GM08714 (cell line): ENCODE data around the gene CPT1C.

ENCODE experiments used
- H3K4me3 ChIP-seq: fragments of 200-500 bp; sonication (Bioruptor generic); 2 replicates; pipeline ENCODE4 v1.5.1; 2014; ENCODE audit warnings: mild to moderate bottlenecking, low read length, inconsistent platforms
- ZNF274 ChIP-seq: IDR thresholded peaks from 2 replicates; pipeline ENCODE4 v1.6.1; 2012; ENCODE audit warnings: mild to moderate bottlenecking, low read depth, low read length

Gene CPT1C

DNA sequence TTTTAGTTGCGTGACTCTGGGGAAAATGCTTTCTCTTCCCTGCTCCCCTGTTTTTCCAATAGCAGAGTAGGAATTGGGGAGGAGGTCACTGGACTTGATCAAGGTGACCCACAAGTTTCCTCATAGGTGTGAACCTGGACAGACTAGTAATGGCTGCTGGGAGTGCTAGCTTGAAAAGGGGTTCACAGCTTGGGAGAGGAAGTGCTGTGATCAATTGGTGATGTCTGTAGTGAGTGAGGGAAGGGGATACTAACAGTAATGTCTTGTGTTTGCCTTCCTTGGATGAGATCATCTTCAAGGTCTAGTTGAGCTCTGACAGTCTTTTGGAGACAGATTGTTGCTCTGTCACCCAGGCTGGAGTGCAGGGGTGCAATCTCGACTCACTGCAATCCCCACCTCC, 23.4 kb upstream of the CPT1C start:
- no peak for TF ChIP-seq ZNF274
- H3K4me3 ChIP-seq, result no peak overlapping the region

DNA sequence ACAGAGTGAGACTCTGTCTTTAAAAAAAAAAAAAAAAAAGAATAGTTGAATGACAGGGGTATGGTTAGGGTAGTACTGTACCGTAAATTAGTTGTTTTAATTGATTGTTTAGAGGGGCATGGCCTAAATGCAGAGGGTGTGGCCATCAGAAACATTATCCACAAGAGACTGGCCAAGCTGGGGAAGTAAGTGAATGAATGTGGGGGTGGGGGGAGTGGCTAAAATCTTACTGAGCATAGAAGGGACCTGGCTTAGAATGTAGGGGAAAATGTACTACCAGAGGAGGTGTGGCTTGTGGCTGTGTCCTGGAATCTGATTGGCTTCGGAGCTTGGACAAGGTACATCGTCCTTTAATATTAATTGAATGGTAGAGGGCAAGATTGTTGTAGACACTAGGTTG, 21.4 kb upstream of the CPT1C start:
- H3K4me3 ChIP-seq, result no peak overlapping the region
- no peak for TF ChIP-seq ZNF274

DNA sequence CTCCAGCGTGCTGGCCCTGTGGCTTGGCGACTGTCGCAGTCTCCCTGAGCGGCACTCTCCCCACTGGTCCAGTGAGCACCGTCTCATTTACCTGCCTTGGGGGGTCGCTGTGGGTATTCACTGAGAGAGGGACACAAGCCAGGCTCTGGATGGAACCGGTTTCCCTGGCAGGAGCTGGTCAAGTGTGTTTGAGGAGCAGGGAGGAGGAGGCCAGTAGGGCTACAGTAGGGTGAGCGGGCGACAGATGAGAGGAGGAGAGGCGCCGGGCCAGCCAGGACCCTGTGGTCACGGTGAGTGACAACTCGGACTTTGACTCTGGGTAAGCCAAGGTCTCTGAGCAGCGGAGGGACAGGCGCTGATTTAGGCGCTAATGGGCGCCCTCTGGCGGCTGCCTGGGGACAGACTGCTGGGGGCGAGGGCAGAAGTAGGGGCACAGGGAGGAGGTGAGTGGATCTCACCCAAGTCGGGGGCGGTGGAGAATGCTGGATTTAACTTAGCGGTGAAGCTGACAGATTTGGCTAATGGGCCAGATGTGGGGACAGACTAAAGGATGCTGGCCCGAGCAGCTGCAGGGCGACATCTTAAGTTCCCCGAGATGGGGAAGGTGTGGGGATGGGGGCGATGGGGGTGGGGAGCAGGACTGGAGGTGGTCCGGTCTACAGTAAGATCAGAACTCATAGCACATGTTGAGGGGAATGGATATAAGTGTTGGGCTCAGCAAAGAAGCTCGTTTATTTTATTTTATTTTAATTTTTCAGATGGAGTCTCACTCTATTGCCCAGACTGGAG, 18.6 kb upstream of the CPT1C start:
- H3K4me3 ChIP-seq, result no peak overlapping the region
- TF ChIP-seq ZNF274, result no peak

DNA sequence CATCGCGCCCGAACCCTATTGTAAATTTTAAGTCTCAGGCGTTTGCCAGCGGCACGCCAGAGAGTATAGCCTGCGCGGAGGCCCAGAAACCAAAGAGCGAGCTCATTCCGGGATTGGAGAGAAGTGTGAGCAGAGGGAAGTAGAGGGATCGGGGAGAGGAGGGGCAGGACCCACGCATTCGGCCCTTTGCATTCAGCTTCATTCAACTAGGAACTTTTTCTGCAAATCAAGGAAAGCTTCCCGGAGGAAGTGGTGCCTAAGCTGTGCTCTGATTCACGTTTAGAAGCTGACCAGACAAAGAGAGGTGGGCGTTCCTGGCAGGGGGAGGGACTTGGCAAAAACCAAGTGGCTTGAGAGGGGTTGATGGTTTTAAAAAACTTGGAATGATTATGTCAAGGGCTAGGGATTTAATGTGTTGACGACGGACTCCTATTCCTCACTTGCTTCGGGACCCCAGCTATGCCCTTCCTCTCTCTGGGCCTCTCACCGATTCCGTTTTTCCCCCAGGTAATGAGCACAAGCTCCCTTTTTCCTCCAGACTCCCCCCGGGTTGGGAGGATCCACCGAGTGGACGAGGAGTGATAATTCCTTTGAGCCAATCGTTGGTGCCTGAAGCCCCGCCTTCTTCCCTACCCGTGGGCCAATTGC, 14.7 kb upstream of the CPT1C start:
- peak overlapping the region; percentile 76; the same call in 1 of the 2 replicates for H3K4me3 ChIP-seq
- TF ChIP-seq ZNF274, result no peak

DNA sequence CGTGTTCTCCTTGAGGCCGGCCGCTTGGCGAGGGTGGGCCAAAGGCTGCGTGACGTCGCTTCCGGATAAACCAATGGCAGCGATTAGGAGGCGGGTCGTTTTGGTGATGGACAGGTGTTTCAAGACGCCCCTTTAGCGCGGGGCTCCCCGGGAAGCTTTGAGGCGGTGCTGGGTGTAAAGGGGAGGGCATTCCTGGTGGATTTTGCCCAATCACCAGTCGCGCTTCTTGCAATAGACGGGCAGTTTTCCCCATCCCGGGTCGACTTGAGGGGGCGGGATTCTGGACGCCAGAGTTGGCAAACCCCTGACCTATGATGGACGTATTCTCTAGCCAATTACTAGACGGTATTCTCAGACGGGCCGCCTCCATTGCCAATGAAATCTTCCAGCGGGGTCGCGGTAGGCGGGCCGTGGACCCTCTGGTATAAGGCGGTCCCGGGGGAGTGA, 14.1 kb upstream of the CPT1C start:
- no peak for TF ChIP-seq ZNF274
- H3K4me3 ChIP-seq, result peak overlapping the region; percentile 81; the same call in 1 of the 2 replicates

DNA sequence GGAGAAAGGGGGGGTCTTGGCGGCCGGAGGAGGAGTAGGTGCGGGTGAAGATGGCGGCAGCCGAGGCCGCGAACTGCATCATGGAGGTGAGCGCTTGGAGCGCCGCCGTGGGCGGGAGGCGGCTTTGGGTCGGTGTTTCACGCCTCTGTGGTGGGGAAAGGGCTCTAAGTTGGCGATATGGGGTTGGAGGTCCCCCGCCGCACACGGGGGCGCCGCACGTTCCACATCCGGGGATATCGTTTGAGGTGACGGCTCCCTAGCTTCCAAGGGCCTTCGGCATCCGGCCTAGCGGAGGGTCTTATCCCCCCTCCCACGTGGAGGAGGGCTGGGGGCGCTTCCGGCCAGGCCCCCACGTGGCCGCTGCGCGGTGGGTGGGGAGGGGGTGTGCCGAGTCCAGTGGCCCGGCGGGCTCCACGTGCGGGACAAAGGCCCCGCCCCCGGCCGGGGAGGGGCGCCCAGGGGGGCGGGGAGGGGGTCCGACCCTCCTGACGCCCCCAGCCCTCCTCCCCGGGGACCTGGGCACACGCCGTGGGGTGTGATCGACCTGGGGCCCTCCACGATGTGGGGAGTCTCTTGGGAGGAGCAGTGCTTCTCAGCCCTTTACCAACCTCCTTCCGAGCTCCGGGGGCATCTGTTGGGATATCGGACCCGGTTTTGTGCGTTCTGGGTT, 13.6 kb upstream of the CPT1C start, which contains the start of gene PRMT1:
PRMT1 (plus strand) TSS at position 41 of the 670 bp plus-strand sequence; CDS start at position 51, 10 bp downstream.
- TF ChIP-seq ZNF274, result no peak

DNA sequence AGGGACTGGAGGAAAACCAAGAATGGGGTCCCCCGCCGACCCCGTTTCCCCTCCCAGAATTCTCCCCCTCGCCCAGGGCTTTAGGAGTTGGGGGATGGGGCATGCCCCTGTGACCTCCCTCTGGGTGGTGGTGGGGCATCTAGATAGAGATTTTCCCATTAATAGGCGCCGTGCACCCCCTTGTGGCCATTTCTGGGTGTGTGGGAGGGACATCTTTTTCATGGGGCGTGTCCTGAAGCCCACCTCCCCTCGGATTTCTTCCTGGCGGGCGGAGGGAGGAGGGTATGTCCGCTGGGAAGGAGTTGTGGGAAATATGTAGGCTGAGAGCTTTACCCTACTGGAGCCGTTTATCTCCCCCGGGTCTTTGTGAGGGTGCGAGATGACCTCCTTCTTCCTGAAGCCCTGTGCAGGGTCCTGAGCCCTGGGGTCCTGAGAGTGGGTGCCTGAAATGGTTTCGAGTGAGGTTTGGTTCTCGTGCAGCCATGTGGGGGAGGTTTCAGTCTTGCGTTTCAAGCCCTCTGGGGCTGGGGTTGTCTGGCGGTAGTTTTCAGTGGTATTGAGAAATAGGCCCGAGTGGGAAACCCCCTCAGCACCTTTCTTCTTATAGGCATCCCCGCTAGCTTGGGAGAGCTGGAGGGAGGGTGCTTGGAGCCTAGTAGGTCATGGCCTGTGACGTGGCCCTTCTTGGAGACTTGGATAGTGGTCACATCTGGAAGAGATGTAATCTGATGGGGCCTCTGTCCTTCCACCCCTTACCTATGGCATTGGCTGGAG, 12.8 kb upstream of the CPT1C start:
- peak overlapping the region; percentile 81 for H3K4me3 ChIP-seq
- no peak for TF ChIP-seq ZNF274

More for the DNA sequence above, 13.6 kb upstream of the CPT1C start, which contains the start of gene PRMT1:
- peak within 1 kb of the TSS; percentile 81 for H3K4me3 ChIP-seq

DNA sequence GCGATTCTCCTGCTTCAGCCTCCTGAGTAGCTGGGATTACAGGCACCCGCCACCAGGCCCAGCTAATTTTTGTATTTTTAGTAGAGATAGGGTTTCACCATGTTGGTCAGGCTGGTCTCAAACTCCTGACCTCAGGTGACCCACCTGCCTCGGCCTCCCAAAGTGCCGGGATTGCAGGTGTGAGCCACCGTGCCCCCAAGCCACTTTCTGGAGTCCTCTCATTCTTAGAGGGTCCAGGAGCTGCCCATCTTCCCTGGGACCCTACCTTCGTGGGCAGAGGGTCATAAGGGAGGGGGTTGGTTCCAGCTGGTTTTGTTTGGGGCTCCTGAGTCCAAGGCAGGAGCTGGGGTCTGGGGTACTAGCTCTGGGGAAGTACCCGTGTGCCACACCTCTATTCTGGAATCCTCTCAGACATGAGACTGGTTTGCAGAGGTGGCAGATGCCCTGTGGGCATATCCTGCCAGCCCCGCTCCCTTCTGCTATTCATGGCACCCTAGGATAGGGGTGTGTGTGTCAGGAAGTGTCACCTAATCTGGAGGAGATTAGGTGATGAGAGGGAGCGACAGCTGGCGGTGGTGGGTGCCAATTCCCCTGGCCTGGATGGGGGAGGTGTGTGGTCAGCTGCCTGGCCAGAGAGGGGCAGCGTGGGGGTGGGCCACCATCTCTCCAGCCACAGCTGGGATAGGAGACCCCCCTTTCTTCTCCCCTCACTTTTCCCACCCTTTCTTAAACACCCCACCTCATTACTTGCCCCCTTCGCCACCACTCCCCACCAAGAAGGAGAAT, 11.7 kb upstream of the CPT1C start:
- no peak for TF ChIP-seq ZNF274
- peak overlapping the region; percentile 13; the same call in 1 of the 2 replicates for H3K4me3 ChIP-seq

DNA sequence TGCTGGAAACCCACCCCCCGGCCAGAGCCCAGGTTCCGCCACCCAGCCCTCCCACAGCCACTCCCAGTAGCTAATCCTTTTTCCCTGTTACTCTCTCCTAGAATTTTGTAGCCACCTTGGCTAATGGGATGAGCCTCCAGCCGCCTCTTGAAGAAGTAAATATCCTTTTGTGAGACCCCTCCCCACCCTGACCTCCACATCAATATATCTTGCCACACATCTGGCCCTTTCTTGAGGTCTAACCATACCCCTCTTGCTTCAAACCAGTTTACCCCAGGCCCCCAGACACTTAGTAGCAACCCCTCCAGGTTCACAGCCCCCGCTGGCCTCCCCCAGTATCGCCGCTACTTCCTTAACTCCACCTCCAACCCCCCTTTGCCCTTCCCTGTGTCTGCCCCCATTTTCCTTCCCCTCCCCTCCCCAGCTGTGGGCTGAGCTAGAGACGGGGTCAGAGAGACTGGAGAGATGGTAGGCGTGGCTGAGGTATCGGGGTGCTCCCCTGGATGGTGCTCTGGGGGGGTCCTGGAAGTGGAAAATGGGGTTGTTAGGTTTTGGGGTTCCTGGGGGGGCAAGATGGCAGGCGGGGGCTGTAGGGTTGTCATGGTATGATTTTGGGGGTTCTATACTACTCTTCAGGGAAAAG, 11.0 kb upstream of the CPT1C start:
- H3K4me3 ChIP-seq, result no peak overlapping the region
- no peak for TF ChIP-seq ZNF274

DNA sequence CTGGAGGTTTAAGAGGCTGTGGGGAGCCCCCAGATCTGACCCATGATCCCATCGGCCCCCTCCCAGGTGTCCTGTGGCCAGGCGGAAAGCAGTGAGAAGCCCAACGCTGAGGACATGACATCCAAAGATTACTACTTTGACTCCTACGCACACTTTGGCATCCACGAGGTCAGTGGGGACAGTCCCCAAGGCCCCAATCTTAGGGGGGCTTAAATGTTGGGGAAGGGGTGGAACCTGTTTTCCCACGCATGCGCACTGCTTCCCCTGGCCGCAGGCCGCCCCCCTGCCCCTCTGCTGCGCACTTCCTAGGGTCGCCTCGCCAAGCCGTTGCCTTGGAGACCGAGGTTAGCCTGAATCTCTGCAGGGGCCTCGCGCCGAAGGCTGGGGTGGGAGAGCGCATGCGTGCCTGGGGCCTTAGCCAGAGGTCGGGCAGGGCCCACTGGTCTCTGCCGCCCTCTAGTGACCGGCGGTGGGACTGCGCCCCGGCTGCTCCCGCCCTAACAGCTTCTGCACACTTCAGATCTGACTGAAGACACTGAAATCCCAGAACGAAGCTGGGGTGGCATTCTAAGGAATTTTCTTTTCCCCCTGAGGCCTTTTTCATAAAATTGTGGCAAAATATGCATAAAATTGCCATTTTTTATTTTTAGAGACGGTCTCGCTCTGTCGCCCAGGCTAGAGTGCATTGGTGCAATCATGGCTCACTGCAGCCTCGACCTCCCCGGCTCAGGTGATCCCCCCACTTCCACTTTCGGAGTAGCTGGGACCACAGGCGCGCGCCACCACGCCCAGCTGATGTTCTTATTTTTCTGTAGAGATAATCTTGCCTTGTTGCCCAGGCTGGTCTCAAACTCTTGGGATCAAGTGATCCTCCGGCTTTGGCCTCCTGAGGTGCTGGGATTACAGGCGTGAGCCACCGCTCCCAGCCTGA, 10.2 kb upstream of the CPT1C start:
- H3K4me3 ChIP-seq, result no peak overlapping the region
- TF ChIP-seq ZNF274, result no peak

DNA sequence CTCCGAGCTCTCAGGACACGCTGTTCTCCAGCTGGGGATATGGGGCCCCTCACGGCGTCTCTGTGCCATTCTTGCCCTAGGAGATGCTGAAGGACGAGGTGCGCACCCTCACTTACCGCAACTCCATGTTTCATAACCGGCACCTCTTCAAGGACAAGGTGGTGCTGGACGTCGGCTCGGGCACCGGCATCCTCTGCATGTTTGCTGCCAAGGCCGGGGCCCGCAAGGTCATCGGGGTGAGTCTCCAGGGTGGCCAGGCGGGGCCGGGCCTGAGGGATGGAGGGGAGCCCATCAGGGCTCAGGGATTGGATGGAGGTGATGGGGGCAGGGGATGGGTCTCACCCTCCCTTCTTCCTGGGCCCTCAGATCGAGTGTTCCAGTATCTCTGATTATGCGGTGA, 9.1 kb upstream of the CPT1C start:
- TF ChIP-seq ZNF274, result no peak
- no peak overlapping the region for H3K4me3 ChIP-seq

DNA sequence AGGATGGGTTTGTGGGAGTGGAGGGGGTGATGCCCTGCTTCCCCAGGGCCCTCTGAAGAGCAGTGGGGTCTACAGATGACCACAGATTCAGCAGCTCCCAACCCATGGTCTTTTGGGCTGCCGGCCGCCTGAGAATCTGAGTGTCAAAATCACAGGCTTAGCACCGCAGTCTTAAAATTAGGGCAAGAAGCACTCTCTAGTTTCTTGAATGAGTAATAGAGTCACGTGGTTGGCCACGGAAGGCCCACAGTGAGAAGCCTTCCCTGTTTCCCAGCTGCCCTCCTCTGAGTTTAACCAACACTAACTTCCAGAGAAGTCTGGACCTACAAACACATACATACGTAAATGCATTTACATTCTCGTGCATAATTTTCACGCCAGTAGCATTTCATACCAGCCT, 8.6 kb upstream of the CPT1C start:
- no peak for TF ChIP-seq ZNF274
- H3K4me3 ChIP-seq, result no peak overlapping the region

DNA sequence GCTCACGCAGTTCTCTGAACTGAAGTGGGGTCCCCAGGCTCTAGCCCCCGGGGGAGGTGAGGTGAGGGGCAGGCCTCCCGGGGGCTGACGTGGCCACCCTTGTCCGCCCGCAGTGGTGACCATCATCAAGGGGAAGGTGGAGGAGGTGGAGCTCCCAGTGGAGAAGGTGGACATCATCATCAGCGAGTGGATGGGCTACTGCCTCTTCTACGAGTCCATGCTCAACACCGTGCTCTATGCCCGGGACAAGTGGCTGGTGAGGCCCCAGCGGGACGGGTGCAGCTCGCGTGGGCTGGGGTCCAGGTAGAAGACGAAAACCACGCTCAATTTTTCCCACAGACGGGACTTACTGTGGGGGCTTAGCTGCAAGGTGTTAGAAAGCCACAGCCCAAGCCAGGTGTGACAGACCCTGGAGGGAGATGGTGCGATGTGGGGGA, 7.1 kb upstream of the CPT1C start:
- H3K4me3 ChIP-seq, result no peak overlapping the region
- TF ChIP-seq ZNF274, result no peak
